ENCODE measurements around the gene NEURL3.
"Not testable (repeated sequence)": the region's sequence is repeated elsewhere in the genome, so short reads cannot be mapped to it uniquely, and the experiment has no call there.

NEURL3 gene

GRCh38 chr2:96505231-96505889 is at the start of gene NEURL3:
TSS of gene NEURL3 (minus strand) at chr2:96505357. CDS start at chr2:96505286, 71 bp downstream.
- DNase-seq (ENCODE audit: low read depth, low spot score), result no peak

- peak; percentile 34 for DNase-seq (ENCODE audit: low read depth, low spot score)
These were observed 49.4 kb upstream of the NEURL3 start for GRCh38 chr2:96554293-96555145.

- not testable (repeated sequence) for DNase-seq (ENCODE audit: low read depth, low spot score)
These were observed 48.8 kb upstream of the NEURL3 start for GRCh38 chr2:96553957-96554292.

- DNase-seq (ENCODE audit: low read depth, low spot score), result no peak
These were observed 48.2 kb upstream of the NEURL3 start for GRCh38 chr2:96553176-96553956.

- no peak for DNase-seq (ENCODE audit: low read depth, low spot score)
These were observed 47.4 kb upstream of the NEURL3 start for GRCh38 chr2:96552315-96553175.

- no peak for DNase-seq (ENCODE audit: low read depth, low spot score)
These were observed 46.6 kb upstream of the NEURL3 start for GRCh38 chr2:96551605-96552314.

GRCh38 chr2:96550787-96551604 is 45.8 kb upstream of the NEURL3 start:
- no peak for DNase-seq (ENCODE audit: low read depth, low spot score)

DNA sequence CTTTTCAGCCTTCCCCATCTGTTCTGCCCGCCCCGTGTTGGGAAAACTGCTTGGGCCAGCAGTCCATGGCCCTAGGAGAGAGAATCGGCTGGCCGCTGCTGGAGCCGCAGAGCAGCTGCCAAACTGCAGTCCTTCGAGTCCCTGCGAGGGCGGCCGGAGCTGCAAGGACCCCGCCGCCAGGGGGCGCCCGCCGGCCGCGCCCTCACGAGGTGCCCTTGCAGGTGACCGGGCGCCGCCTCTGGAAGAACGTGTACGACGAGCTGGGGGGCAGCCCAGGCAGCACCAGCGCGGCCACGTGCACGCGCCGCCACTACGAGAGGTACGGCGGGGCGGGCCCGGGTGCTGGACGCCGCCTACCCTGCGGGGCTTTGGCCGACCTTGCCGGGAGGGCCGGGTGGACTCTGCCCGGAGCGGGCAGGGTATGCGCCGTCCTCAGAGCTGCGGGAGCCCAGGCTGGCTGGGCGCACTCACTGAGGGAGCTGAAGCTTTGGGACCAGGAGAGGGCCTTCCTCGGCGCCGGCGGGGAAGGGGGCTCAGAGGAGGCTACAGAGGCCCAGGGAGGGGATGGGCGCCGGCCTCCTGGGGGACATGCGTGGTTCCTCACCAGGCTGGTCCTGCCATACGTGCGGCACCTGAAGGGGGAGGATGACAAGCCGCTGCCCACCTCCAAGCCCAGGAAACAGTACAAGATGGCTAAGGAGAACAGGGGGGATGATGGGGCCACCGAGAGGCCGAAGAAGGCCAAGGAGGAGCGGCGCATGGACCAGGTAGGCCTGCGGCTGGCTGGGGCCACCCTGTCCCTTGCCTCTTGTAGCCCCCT is 45.0 kb upstream of the NEURL3 start:
- DNase-seq (ENCODE audit: low read depth, low spot score), result no peak

- no peak for DNase-seq (ENCODE audit: low read depth, low spot score)
These were observed 44.3 kb upstream of the NEURL3 start for GRCh38 chr2:96549466-96549785.

DNA sequence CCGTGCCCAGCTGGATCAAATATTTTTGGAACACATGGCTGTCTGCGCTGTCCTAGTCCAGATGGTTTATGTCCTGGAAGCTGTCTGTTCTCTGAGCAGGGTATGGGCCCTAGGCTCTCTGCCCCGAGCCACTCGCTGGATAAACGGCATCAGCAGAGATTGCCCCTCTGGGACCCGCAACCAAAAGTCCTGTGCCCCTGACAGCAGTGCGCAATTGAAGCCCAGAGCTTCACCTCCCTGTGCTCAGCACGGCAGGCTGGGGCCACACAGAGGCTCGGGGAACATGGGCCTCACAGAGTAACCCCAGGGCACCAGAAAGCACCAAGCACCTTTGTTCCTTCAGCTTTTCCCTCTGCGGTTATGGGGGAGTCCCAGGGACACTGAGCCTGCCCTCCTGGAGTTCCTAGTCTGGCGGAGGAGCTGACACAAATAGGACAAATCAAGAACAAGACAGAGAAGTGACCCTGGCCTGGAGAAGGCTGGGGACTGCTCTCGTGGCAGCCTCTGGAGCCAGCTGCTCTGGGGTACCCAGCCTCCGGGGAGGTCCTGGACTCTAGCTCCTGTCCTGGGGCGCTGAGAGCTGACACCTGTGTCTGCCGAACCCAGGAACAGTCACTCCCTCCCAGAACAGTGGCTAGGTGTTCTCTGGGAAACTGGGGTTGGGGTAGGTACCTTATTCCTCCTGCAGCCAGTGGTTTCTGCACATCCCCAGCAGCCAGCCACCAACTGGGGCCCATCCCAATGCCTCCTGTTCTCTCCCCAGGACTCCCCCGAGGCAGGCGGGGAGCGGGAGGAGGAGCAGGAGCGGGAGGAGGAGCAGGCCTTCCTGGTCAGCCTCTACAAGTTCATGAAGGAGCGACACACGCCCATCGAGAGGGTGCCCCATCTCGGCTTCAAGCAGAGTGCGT is 43.7 kb upstream of the NEURL3 start:
- no peak for DNase-seq (ENCODE audit: low read depth, low spot score)

DNA sequence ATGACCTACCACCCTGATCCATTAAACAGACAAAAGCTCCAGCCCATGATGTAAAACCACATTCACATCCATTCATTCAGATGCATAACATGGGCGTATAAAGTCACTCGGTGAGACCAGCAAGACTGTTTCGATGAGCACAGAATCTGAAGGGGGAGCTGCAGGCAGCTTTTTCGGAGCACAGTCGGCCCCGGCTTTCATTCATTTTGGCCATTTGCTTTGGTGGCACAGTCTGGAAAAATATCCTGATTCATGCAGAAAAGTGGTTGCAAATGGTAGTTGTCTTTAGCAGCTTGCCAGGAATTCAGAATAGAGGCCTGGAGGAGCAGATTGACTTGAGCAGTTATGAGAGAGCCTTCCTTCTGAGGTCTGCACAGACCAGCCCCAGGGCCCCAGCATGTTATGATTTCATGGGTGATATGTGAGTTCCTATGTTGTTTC is 42.6 kb upstream of the NEURL3 start:
- no peak for DNase-seq (ENCODE audit: low read depth, low spot score)

- DNase-seq (ENCODE audit: low read depth, low spot score), result no peak
These were observed 42.1 kb upstream of the NEURL3 start for GRCh38 chr2:96547203-96547641.

GRCh38 chr2:96546797-96547196 is 41.6 kb upstream of the NEURL3 start:
- no peak for DNase-seq (ENCODE audit: low read depth, low spot score)

DNA sequence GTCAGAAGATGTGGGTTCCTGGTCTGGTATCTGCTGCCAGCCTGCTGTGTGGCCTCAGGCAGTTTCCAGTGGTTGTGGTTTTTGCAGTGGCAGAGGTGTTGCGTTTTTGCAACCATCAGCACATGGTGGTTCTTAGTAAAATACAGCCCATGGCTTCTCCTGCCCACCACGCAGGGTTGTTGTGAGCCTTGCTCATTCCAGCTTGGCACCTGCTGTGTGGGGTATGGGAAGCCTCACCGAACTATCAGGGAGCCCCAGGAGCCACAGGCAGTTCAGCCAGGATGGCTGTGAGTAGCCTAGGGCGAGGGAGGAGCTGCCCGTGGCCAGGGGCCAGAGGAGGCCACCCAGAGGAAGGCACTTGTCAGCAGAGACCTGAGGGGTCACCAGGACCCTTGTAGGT is 41.2 kb upstream of the NEURL3 start:
- DNase-seq (ENCODE audit: low read depth, low spot score), result no peak

DNA sequence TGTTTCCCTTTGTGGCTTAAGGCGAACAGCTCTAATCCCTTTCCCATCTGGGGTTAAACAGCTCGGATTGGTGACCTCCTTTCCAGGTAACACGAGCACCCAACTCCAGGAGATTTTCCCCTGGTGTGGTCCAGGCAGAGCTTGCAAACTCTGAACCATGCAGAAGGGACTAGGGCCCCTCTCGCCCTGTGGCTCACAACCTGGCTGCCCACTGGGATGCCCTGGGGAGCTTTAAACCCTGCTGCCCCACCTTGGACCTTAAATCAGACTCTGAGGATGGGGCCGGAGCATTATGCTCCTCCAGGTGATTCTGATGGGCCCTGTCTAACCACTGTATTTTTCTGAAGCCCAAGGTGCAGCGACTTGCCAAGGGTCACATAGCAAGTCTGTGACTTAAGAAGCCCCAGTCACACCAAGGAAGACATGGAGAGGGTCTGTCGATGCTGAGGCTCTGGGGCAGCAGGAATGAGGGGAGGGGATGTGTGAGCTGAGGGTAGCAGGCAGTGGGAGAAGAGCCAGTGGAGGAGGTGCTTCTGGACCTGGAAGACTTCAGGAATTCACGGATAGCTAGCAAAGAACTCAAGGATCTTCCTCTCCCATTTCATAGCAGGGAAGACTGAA is 37.3 kb upstream of the NEURL3 start:
- no peak for DNase-seq (ENCODE audit: low read depth, low spot score)

DNA sequence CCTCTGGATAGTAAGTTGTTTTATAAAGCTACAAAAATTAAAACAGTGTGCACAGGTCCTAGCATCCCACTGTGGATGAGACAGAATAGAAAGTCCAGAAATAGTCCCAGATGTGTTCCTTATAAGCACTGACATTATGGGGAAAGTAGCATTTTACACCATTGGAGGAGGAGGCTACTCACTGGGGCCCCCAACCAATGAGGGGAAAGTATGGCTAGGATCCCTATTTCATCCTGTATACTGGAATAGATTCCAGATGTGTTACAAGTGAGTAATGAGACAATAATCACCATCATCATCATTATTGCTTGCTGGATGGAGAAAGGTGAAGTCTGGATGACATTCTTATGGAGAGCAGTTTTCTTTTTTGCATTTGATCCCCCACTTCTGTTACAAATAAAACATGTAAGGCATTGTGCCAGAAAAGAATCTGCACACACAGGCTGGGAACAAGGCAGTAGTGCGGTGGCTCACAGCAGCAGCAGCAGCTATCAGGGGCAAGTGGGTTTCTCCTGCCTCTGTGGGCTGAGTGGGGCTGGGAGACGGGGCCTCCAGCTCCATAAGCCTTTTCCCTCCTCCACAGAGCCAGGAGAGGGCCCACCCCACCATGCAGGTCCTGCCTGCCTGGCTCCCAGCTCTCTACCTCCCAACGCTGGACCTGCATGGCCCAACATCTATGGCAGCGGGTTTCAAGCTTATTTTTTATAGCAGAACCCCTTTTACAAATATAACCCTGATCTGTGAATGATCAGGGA is 36.4 kb upstream of the NEURL3 start:
- no peak for DNase-seq (ENCODE audit: low read depth, low spot score)

GRCh38 chr2:96540136-96540535 is 35.0 kb upstream of the NEURL3 start:
- no peak for DNase-seq (ENCODE audit: low read depth, low spot score)

Measured in activated CD4-positive, CD25-positive, alpha-beta regulatory T cell treated with anti-CD3 and anti-CD28 coated beads, Interleukin-2, amount 50 U/mL, for 16 hours (primary cell).